ENCODE measurements around the gene TNFSF13B. TPM values are rescaled to one million over a fixed set of nuclear protein-coding genes. Genes with fewer than 3 reads are reported as not detected.
A peak's percentile ranks its signal among the peaks of the same experiment; 100 is the strongest.

TNFSF13B gene
- total RNA-seq, 1 donor from 2014 or later = 0.47 TPM

DNA sequence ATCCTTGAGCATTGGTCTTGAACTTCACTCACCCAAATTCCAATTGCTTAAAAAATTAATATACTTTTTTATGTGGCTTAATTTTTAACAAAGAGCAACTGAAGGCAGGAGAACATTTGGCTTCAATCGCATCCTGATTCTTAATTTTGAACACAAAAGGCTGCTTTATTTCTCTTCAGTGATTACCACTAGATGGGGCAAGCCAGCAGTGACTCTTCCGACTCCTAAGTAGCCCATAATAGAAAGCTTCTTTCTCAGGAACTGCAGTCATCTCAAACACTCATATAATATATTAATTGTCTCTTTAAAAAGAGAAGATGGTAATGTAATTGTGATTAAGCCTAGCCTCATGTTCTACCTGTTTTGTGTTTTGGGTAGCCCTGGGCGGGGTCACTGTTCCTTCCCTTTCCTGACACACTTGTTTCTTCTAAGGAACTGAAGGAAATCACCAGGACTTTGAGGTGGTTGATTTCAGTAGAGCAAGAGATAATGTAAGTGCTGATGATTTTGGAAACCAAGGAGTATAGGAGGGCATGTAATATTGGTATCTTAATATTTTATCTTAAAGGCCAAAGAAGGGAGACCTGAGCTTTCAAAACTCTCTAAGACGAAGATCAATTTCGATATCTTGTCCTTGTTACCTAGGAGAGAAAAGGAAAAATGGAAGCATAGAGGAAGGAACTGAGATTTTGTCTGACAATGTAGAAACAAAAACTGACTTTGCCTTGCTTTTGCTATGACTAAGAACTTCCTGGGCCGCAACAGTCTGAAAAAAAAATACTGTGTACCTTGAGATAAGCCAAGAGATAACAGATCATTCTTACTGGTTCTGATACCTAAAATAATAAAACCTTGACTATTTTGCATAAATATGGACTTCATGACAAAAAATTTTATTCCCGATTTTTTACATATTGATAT lies 73.1 kb downstream of the TNFSF13B start:
- H3K27me3 Mint-ChIP-seq (ENCODE audit: unreplicated experiment) = no peaks in the 10 kb centered on the region
- no peaks in the 10 kb centered on the region for H3K36me3 Mint-ChIP-seq (ENCODE audit: unreplicated experiment)
- DNase-seq = no peak

DNA sequence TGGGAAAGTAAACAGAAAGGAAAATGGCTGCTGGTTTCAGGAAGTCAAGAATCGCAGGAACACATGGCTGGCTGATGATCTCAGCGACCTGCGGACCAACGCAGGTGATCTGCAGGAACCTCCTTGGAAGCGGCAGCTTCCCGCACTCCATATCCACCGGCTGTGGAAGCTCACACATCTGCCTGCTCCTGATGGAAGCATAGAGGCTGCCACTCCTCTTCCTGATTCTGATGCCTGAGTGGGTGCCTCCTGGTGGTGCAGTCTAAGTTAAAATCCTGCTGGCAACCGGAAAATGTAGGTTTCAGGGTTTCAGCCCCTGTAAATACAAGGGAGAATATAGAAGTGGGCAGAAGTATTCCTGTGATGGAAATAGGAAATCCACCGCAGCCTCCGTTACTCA lies 75.5 kb downstream of the TNFSF13B start:
- DNase-seq = no peak
- H3K4me1 Mint-ChIP-seq (ENCODE audit: low read depth, unreplicated experiment) = peaks cover 7% of the 10 kb centered on the region
- TF ChIP-seq, protein P1, sequence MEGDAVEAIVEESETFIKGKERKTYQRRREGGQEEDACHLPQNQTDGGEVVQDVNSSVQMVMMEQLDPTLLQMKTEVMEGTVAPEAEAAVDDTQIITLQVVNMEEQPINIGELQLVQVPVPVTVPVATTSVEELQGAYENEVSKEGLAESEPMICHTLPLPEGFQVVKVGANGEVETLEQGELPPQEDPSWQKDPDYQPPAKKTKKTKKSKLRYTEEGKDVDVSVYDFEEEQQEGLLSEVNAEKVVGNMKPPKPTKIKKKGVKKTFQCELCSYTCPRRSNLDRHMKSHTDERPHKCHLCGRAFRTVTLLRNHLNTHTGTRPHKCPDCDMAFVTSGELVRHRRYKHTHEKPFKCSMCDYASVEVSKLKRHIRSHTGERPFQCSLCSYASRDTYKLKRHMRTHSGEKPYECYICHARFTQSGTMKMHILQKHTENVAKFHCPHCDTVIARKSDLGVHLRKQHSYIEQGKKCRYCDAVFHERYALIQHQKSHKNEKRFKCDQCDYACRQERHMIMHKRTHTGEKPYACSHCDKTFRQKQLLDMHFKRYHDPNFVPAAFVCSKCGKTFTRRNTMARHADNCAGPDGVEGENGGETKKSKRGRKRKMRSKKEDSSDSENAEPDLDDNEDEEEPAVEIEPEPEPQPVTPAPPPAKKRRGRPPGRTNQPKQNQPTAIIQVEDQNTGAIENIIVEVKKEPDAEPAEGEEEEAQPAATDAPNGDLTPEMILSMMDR (IDR thresholded peaks at IDR 0.05; ENCODE audit: partially characterized antibody, unreplicated experiment) = no peak
- no peak overlapping the region for H3K4me3 Mint-ChIP-seq (ENCODE audit: unreplicated experiment)
- H3K27ac Mint-ChIP-seq (ENCODE audit: unreplicated experiment) = no peak overlapping the region
- no peaks in the 10 kb centered on the region for H3K36me3 Mint-ChIP-seq (ENCODE audit: unreplicated experiment)
- H3K9me3 Mint-ChIP-seq (ENCODE audit: unreplicated experiment) = peaks cover 3% of the 10 kb centered on the region
- H3K27me3 Mint-ChIP-seq (ENCODE audit: unreplicated experiment) = no peaks in the 10 kb centered on the region

More for the DNA sequence above, 73.1 kb downstream of the TNFSF13B start:
- Mint-ChIP-seq H3K9me3 (ENCODE audit: unreplicated experiment) (peaks cover 2% of the 10 kb centered on the region), H3K4me1 (ENCODE audit: low read depth, unreplicated experiment) (peaks cover 8% of the 10 kb centered on the region), H3K27ac (ENCODE audit: unreplicated experiment) (no peak overlapping the region), H3K4me3 (ENCODE audit: unreplicated experiment) (no peak overlapping the region)
- TF ChIP-seq, protein P1 (IDR thresholded peaks at IDR 0.05; ENCODE audit: partially characterized antibody, unreplicated experiment) = peak; percentile 48

DNA sequence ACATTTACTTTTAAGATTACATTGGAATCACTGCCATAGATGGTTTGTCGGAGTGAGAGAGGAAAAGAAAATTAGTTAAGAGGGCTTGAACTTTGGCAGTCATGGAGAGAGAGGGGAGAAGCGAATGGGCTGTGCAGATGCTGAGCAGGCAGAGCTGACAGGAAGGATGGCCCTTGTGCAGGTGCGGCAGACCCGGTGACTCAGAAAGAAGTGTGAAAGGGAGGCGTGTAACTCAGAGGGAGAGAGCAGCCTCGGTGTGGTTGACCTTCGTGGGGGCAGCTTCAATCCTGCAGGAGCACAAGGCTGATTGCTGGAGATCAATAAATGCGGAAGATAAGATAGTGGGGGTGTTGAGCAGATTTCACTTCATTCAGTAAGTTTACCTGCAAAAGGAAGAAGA lies 76.9 kb downstream of the TNFSF13B start:
- TF ChIP-seq, protein P1 (IDR thresholded peaks at IDR 0.05; ENCODE audit: partially characterized antibody, unreplicated experiment) = no peak
- Mint-ChIP-seq H3K4me1 (ENCODE audit: low read depth, unreplicated experiment) (peaks cover 13% of the 10 kb centered on the region), H3K27me3 (ENCODE audit: unreplicated experiment) (no peaks in the 10 kb centered on the region), H3K27ac (ENCODE audit: unreplicated experiment) (no peak overlapping the region), H3K4me3 (ENCODE audit: unreplicated experiment) (no peak overlapping the region), H3K36me3 (ENCODE audit: unreplicated experiment) (no peaks in the 10 kb centered on the region), H3K9me3 (ENCODE audit: unreplicated experiment) (peaks cover 3% of the 10 kb centered on the region)
- DNase-seq = no peak

DNA sequence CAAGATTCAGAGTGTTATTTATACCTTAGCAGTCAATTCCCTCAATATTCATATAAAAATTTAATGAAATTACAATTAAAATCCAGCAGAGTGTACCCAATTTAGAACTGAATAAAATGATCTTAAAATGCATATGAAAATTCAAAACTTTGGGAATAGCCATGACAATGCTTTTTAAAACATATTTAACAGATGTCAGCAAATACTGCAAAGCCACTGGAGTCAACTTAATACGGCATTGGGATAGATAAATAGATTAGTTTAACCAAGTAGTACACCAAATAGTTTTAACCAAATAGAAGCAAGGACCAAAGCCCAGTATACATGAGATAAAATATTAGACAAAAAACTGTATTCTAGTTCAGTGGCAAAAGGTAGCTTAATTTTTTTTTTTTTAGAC lies 79.8 kb downstream of the TNFSF13B start:
- Mint-ChIP-seq H3K27ac (ENCODE audit: unreplicated experiment) (no peak overlapping the region), H3K9me3 (ENCODE audit: unreplicated experiment) (peaks cover 3% of the 10 kb centered on the region), H3K27me3 (ENCODE audit: unreplicated experiment) (no peaks in the 10 kb centered on the region), H3K4me3 (ENCODE audit: unreplicated experiment) (no peak overlapping the region), H3K4me1 (ENCODE audit: low read depth, unreplicated experiment) (peaks cover 22% of the 10 kb centered on the region), H3K36me3 (ENCODE audit: unreplicated experiment) (no peaks in the 10 kb centered on the region)
- TF ChIP-seq, protein P1 (IDR thresholded peaks at IDR 0.05; ENCODE audit: partially characterized antibody, unreplicated experiment) = no peak
- DNase-seq = no peak

DNA sequence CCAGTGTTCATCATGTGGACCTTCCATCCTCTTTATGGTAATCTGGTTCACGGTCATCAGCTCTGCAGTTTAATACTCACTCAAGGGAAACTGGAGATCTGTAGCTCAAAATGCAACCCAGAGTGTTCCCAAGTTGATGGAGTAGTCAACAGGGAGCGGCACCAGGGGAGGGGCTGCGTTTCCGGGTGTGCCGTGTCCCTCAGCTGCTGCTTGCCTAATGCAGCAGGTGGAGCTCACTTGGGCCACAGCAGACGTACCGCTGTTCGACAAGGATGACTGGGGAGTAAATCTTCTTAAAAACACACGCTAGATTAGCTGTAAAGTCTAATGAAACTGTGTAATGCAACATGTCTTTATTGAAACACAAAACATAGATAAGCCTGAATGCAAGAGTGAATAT lies 81.1 kb downstream of the TNFSF13B start:
- DNase-seq = no peak
- peaks cover 3% of the 10 kb centered on the region for H3K9me3 Mint-ChIP-seq (ENCODE audit: unreplicated experiment)
- H3K4me1 Mint-ChIP-seq (ENCODE audit: low read depth, unreplicated experiment) = peaks cover 22% of the 10 kb centered on the region
- H3K27ac Mint-ChIP-seq (ENCODE audit: unreplicated experiment) = no peak overlapping the region
- TF ChIP-seq, protein P1 (IDR thresholded peaks at IDR 0.05; ENCODE audit: partially characterized antibody, unreplicated experiment) = no peak
- no peaks in the 10 kb centered on the region for H3K27me3 Mint-ChIP-seq (ENCODE audit: unreplicated experiment)
- no peak overlapping the region for H3K4me3 Mint-ChIP-seq (ENCODE audit: unreplicated experiment)
- no peaks in the 10 kb centered on the region for H3K36me3 Mint-ChIP-seq (ENCODE audit: unreplicated experiment)

All from glutamatergic neuron (in vitro differentiated cells).